NCI-H526 treated with DMSO at 0.1 percent for 48 hours (cell line): ENCODE measurements around the gene GSTA1.
"Not testable (repeated sequence)": the region's sequence is repeated elsewhere in the genome, so short reads cannot be mapped to it uniquely, and the experiment has no call there.

Experiments used
- DNase-seq: peaks from one replicate; lab custom pipeline; 2025; lab: John Stamatoyannopoulos, UW

The GSTA1 gene

GRCh38 chr6:52803668-52804255 lies at the start of gene GSTA1:
Gene GSTA1 (minus strand): TSS chr6:52803816. CDS start chr6:52799267, 4,549 bp downstream.
- DNase-seq: not testable (repeated sequence)

- DNase-seq: no peak
These were observed 45.5 kb upstream of the GSTA1 start for GRCh38 chr6:52849137-52849536.

DNA sequence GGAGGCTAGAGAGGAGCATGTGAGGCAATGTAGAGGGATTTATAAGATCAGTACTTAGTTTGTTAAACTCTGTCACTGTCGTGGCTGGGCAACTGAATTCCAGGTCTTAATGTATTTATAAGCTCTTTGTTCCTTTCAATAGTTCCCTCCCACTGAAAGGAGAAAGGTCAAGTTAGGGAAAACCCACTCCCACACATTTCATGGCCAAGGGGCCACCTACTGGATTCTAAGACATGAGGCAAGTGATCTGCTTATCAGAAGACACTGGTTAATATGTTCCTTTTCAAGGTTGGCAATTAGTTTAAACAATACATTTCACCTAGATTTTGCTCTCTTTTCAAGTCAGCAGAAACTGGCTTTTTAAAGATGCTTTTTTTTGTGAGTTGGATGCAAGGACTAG lies 42.4 kb upstream of the GSTA1 start:
- DNase-seq: no peak

- no peak for DNase-seq
These were observed 40.0 kb upstream of the GSTA1 start for GRCh38 chr6:52843605-52844004.

DNA sequence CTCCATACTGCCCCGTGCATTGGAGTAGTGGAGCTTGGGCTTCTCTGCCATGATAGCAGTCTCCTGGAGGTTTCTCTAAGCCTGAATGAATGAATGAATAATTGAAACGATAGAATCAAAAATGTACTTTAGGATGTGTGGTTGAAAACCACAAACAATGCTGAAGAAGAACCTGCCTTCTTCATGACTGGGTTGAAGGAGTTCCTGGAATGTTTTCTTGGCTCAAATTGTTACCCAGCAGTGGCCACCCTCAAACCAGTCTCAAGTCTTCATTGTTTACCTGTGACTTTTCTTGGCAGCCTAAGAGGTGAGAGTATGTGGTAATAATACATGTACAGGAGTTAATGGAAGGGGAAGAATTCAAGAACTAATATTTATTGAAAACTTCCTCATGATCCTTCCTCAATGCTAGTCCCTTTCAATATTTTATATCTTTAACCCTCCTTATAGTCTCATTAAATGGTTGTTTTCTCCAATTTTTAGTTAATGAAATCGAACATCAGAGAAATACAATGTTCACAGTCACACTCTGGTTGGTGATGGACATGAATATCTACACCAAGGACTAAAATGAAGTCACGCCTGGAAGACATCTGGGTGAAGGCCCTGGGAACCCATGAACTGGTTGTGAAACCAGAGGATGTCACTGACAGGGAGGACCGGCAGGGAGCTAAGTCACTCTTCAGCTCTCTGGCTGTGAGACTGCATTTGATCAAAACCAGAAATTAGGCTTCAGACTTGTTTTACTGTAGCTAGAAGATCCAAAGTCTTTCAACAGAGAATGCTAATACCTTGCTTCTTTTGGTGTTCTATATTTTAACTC lies 37.4 kb upstream of the GSTA1 start, which contains the start of gene GSTA5:
TSS of gene GSTA5 (minus strand) at position 51 of the 823 bp plus-strand sequence.
- no peak for DNase-seq

DNA sequence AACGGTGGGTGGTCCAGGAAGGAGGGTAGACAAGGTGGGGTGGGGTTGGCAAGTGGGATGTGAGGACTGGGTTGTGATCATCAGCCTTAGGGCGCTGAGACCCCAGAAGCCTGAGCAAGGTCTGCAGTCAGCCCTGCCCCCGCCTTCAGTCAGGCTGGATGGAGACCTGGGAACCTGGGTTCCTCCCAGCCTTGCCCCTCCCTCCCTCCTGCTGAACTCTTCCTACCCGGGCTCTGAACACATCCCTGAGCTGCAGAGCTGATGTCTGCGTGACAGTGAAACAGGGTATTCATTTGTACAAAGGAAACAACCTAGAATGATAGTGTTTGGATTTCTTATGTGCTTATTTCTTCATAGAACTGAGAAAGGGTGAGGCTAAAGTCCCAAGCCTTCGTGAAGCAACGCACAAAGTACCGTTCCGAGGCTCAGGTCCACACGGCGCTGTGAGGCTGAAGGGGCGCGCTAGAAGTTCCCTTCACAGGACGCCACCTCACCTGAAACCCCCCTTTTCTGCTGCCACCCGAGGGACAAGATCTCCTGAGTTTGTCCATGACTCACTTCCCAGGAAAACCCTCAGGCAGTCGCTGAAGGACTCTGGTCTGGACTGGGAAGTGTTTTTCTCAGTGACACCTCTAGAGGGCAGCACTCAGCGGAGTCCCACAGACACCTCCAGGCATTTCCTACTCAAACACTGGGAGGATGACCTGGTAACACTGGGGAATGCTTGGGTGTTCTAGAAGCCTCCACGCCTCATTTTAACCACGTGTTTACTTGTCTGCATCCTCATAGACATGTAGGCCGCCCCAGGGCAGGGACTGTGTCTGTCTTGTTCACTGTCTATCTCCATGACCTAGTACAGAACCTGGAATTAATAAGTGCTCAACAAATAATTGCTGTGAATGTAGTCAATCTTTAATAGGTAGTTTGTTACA lies 35.8 kb upstream of the GSTA1 start:
- no peak for DNase-seq

DNA sequence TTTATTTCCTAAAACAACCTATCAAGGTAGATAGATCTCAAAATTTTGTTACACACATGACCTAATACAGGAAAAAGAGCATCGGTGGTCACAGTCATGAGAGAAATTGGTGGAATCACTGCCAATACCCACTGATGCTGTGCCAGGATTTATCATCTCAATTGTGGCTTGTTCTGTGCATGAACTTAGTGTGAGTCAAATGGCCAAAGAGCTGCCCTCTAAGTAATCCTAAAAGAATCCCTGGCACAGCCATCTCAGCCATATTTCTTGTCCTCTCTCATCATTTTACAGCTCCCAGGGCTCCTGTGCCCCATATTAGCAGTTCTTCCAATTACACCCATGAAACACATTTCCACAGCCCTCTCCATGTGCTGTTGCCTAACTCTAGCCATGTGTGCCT lies 30.9 kb upstream of the GSTA1 start:
- DNase-seq: no peak

GRCh38 chr6:52830869-52831268 lies 27.3 kb upstream of the GSTA1 start:
- not testable (repeated sequence) for DNase-seq

GRCh38 chr6:52829046-52829817 lies 25.6 kb upstream of the GSTA1 start:
- DNase-seq: no peak

GRCh38 chr6:52828621-52829020 lies 25.0 kb upstream of the GSTA1 start:
- not testable (repeated sequence) for DNase-seq

- DNase-seq: not testable (repeated sequence)
These were observed 23.6 kb upstream of the GSTA1 start for GRCh38 chr6:52827073-52827783.

GRCh38 chr6:52826513-52826912 lies 22.9 kb upstream of the GSTA1 start:
- DNase-seq: no peak

DNA sequence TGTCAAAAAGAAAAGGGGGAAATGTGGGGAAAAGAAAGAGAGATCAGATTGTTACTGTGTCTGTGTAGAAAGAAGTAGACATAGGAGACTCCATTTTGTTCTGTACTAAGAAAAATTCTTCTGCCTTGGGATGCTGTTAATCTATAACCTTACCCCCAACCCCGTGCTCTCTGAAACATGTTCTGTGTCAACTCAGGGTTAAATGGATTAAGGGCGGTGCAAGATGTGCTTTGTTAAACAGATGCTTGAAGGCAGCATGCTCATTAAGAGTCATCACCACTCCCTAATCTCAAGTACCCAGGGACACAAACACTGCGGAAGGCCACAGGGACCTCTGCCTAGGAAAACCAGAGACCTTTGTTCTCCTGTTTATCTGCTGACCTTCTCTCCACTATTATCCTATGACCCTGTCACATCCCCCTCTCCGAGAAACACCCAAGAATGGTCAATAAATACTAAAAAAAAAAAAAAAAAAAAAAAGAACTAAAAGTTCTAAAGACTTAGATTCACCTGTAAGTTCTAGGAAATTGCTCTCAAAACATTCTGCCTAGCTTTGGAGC lies 22.4 kb upstream of the GSTA1 start:
- not testable (repeated sequence) for DNase-seq

GRCh38 chr6:52825270-52825793 lies 21.7 kb upstream of the GSTA1 start:
- not testable (repeated sequence) for DNase-seq

DNA sequence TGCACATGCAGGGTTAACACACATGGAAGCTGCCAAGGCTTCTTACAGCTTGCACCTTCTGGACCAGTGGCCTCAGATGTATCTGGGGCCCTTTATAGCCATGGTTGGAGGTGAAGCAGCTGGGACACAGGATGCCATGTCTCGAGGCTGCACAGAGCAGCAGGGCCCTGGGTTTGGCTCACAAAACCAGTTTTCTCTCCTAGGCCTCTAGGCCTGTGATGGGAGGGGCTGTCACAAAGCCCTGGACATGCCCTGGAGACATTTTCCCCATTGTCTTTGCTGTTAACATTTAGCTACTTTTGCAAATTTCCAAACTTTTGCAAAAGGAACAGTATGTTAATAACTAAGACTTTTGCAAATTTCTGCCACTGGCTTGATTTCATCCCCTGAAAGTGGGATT lies 18.2 kb upstream of the GSTA1 start:
- DNase-seq: no peak

DNA sequence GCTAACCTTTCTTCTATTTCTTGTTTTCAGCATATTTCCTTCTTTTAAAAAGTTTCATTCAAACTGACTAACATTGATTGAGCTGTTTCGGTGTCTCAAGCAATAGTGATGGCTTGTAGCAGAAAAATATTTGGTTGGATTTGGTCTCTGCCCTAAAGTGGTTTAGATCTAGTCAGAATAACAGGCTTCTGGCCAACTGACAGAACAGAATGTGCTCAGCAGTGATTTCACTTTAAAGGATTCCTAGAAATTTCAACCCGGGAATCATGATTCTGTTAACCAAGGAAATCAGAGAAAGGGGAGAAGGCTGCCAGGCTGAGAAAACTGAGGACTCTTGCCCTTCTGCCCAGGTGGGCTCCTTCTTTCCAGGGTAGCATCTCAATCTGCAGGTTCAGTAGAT lies 16.6 kb upstream of the GSTA1 start:
- DNase-seq: no peak

DNA sequence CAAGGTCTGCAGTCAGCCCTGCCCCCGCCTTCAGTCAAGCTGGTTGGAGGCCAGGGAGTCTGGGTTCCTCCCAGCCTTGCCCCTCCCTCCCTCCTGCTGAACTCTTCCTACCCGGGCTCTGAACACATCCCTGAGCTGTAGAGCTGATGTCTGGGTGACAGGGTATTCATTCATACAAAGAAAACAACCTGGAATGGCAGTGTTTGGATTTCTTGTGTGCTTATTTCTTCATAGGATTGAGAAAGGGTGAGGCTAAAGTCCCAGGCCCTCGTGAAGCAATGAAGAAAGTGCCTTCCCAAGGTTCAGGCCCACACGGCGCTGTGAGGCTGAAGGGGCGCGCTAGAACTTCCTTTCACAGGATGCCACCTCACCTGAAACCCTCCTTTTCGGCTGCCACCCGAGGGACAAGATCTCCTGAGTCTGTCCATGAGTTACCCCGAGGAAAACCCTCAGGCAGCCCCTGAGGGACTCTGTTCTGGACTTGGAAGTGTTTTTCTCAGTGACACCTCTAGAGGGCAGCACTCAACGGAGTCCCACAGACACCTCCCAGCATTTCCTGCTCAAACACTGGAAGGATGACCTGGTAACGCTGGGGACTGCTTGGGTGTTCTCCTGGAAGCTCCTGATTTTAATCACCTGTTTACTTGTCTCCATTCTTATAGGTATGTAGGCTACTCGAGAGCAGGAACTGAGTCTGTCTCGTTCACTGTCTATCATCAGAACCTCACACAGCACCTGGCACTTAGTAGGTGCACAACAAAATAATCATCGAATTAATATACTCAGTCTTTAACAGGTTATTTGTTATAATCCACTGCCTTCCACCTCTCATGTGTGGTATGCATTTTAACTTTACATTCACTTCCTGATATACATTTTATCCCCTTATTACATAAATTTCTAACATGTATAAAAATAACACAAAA lies 11.8 kb upstream of the GSTA1 start:
- peak; percentile 11 for DNase-seq

DNA sequence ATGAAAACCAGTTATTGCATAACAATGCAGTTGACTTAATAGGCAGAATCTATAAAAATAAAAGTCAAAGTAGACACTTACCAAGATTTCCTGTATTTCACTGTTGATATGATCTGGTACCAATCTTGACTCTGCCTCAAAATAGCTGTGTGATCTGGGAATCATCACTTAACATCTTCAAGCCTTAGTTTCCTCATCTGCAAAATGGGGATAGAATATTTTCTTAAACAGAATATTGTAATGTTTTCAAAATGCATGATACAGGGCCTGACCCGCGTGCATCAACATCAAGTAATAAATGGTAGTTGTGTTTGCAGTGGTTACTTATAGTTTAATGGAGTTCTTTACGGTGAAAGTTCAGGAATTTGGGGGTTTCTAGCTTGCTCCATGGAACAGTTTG lies 10.9 kb upstream of the GSTA1 start:
- DNase-seq: not testable (repeated sequence)

- not testable (repeated sequence) for DNase-seq
These were observed 6.2 kb upstream of the GSTA1 start for GRCh38 chr6:52809777-52810176.
